NCI-H748 (cell line): ENCODE results near the gene PRIMPOL.
"Not testable (repeated sequence)": the region's sequence is repeated elsewhere in the genome, so short reads cannot be mapped to it uniquely, and the experiment has no call there.

ENCODE experiments used
- DNase-seq: peaks from one replicate; lab custom pipeline; 2025; ENCODE audit not compliant: unreplicated experiment; lab: John Stamatoyannopoulos, UW

PRIMPOL gene

GRCh38 chr4:184636897-184637296 is 12.6 kb upstream of the PRIMPOL start:
- DNase-seq = no peak

DNA sequence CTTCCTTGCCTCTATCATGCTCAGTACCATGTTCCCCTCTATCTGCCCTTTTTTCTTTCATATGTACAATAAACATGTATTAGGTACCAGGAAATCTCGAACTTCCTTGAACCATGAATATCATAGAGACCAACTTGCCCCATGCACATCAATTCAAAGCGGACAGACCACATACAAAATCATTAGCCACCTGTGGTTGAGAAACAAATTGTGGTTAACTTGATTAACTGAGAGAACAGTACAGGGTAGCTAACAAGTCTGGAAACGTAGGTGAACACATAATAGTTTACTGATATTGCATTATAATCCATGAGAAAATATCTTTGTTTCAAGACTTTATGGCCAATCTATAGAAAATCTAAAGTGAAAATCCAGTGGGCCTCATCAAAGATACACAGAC is 8.5 kb upstream of the PRIMPOL start:
- DNase-seq = no peak

- no peak for DNase-seq
Measured at GRCh38 chr4:184641451-184641850, 8.1 kb upstream of the PRIMPOL start.

DNA sequence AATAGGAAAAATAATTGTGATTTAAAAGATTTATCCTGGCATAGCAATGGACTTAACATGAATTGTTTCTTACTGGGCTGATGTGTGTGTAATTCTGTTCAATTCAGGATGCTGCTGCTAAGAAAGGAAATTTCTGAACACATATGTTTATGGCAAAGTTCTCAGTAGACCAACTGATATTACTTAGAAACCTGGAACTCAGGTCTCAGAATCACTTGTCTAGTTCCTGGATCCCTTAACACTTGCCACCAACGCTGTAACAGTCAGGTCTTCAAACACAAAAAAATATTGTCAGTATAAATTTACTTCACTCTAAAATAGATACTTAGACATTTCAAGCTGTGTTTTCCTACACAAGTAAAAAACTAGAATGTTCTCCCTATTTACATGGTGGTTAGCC is 5.8 kb upstream of the PRIMPOL start:
- DNase-seq = no peak

GRCh38 chr4:184644553-184645307 is 4.8 kb upstream of the PRIMPOL start:
- no peak for DNase-seq

DNA sequence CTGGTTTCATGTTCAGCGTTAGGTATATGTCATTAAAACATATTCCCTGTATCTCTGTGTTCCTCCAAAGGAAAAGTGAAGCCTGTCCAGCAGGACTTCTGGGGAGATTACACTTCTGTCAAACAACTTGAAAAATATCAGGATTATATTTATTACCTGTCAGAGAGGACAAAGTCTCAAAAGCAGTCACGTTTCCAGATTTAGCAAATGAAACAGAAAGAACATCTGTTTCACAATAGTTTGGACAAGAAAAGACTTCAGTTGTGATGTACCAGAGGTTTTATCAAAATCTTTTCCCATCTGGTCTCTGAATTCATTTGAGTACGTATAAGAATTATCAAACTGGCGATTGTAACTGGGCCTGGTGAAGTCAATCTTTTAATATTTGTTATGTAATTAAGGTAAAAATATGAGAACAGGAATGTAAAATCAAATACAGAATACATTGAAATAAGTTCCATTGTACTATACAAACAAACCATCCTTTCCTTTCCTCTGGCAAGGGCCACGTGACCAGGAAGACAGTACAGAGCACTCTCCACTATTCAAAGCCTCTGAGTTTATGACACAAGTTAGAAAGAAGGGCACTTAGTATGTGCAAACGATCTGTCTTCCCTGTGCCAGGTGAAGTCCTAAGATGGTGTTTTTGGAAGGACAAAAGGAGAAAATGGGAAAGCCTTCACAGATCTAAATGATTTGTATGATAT is 3.5 kb upstream of the PRIMPOL start:
- DNase-seq = no peak

GRCh38 chr4:184647266-184648053 is 2.1 kb upstream of the PRIMPOL start:
- DNase-seq = no peak

- no peak for DNase-seq
Measured at GRCh38 chr4:184648054-184648312, 1.6 kb upstream of the PRIMPOL start.

- peak; percentile 55 for DNase-seq
Measured at GRCh38 chr4:184648313-184649025, 1.1 kb upstream of the PRIMPOL start.

- peak; percentile 52 for DNase-seq
Measured at GRCh38 chr4:184649971-184650855, 675 bp downstream of the PRIMPOL start.

- no peak for DNase-seq
Measured at GRCh38 chr4:184651899-184652298, 2.4 kb downstream of the PRIMPOL start.

GRCh38 chr4:184652681-184653080 is 3.1 kb downstream of the PRIMPOL start:
- not testable (repeated sequence) for DNase-seq

- DNase-seq = no peak
Measured at GRCh38 chr4:184653650-184654049, 4.1 kb downstream of the PRIMPOL start.

- DNase-seq = no peak
Measured at GRCh38 chr4:184655889-184656869, 6.6 kb downstream of the PRIMPOL start.

DNA sequence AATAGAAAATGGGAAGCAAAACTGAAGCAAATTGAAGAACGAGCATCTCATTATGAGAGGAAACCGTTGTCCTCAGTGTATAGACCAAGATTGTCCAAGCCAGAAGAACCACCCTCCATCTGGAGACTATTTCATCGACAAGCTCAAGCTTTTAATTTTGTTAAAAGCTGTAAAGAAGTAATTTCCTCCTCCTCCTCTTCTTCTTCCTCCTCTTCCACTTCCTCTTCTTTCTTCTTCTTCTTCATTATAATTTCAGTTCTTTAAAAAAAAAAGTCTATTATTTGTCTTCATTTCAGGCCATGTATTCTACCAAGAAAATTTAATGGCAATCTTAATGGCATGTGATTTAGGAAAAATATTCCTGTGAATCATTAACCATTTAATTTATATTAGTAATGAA is 7.6 kb downstream of the PRIMPOL start:
- no peak for DNase-seq

DNA sequence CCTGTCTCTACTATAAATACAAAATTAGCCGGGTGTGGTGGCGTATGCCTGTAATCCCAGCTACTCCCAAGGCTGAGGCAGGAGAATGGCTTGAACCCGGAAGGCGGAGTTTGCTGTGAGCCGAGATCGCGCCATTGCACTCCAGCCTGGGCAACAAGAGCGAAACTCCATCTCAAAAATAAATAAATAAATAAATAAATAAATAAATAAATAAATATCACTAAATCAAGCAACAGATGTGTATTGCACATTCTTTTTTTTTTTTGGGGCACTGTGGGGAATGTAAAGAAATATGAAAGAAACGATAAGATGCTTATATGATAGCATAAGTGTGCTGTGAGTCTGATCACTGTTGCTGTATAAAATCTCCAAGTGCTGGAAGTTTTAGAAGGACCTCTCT is 8.3 kb downstream of the PRIMPOL start:
- DNase-seq = not testable (repeated sequence)

DNA sequence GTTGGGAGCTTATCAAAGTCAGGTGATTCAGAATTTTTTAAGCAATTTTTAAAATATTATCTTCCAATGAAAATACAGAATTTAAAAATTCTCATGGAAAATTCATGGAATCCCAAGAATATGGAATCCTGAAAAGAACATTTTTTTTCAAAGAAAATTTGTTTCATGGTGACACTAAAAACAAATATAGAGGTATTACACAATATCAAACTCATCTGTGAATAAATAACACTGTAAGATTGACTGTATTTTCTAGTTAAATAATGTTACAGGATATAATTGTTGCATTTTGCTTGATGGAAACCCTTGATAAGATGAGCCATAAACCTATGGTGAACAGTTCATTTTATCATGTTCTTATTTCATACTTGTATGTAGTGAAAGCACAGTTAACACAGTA is 11.4 kb downstream of the PRIMPOL start:
- no peak for DNase-seq

DNA sequence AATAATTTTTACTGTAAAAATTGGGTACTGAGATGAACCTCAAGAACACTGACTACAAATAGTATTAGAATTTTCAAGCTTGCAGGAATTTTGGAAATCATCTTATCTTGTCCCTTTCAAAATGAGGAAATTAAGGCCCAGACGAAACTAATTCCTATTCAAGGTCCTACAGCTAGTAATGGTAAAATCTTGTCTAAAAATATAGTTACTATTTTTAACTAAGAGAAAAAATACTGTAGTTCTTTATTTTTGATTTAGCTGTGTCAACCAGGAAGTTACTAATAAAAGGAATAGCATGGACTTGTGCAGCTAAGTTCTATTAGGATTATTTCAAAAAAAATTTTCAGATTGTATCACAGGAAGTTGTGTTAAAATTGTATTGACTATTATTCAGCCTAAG is 12.7 kb downstream of the PRIMPOL start:
- no peak for DNase-seq
